Natural killer cell (primary cell): ENCODE data around the gene MYO19. TPM values are rescaled to one million over a fixed set of nuclear protein-coding genes. Genes with fewer than 3 reads are reported as not detected.

Experiments
- ATAC-seq, 3 donors: fragments of 150-1000 bp in 2 of 3; fragments of 200-7000 bp in 1 of 3; cut with Tn5 transposase; 1 replicate in 1 of 3; 2 replicates in 2 of 3; pipeline ENCODE4 v1.10.0; 2021; ENCODE audit warnings: mild to moderate bottlenecking in 2 of 3, moderate library complexity in 2 of 3
- DNase-seq, 2 donors: peaks; one replicate each; pipeline versions ENCODE4 v3.0.0 to v3.0.0-alpha.2; 2013 to 2021; ENCODE audit warnings: mixed read lengths in 1 of 2
- H3K27ac ChIP-seq: one replicate; pipeline ENCODE4 v1.5.1; 2013; ENCODE audit warnings: mild to moderate bottlenecking, low read length
- H3K27me3 ChIP-seq: one replicate; pipeline ENCODE4 v1.6.1; 2013; ENCODE audit warnings: low read length; ENCODE audit not compliant: control insufficient read depth, insufficient read depth
- H3K36me3 ChIP-seq: one replicate; pipeline ENCODE4 v1.6.1; 2013; ENCODE audit warnings: low read length; ENCODE audit not compliant: control insufficient read depth, insufficient read depth
- H3K4me1 ChIP-seq: one replicate; pipeline ENCODE4 v1.6.1; 2013; ENCODE audit warnings: low read length; ENCODE audit not compliant: control insufficient read depth, insufficient read depth
- H3K4me3 ChIP-seq: one replicate; pipeline ENCODE4 v1.5.1; 2013; ENCODE audit warnings: low read length
- H3K9me3 ChIP-seq: one replicate; pipeline ENCODE4 v1.6.1; 2013; ENCODE audit warnings: low read length; ENCODE audit not compliant: control insufficient read depth, insufficient read depth
- H3K27ac Mint-ChIP-seq, 2 donors: one replicate each; pipeline ENCODE4 v1.8.0; 2022; ENCODE audit warnings: mild to moderate bottlenecking in 2 of 2, mixed read lengths in 2 of 2, moderate library complexity in 1 of 2
- H3K27me3 Mint-ChIP-seq, 2 donors: one replicate each; pipeline ENCODE4 v1.8.0; 2022; ENCODE audit warnings: low read depth in 2 of 2, mixed read lengths in 2 of 2
- H3K36me3 Mint-ChIP-seq: one replicate; pipeline ENCODE4 v1.8.0; 2022; ENCODE audit warnings: mixed read lengths
- H3K4me1 Mint-ChIP-seq, 2 donors: one replicate each; pipeline ENCODE4 v1.8.0; 2022; ENCODE audit warnings: mixed read lengths in 2 of 2
- H3K4me3 Mint-ChIP-seq: one replicate; pipeline ENCODE4 v1.8.0; 2022; ENCODE audit warnings: mild to moderate bottlenecking, moderate library complexity, mixed read lengths
- H3K9me3 Mint-ChIP-seq, 2 donors: one replicate each; pipeline ENCODE4 v1.8.0; 2022; ENCODE audit warnings: mixed read lengths in 2 of 2
- CTCF ChIP-seq: fragments of 200-600 bp; IDR thresholded peaks from one replicate; pipeline ENCODE4 v1.8.0; 2022; ENCODE audit warnings: antibody characterized with exemption
- WGBS: methylation state at CpG from one replicate; pipeline ENCODE4 v1.1.7; 2013; ENCODE audit warnings: missing lambda C conversion rate; ENCODE audit not compliant: insufficient coverage; 5-methylcytosine and 5-hydroxymethylcytosine counted together
- intact Hi-C: fragments of 100-400 bp; cut with micrococcal nuclease; formaldehyde crosslinking; loops from one replicate; pipeline ENCODE4 v1.14.2; 2022
- total RNA-seq, 4 donors: library from RNA; stranded (reverse); fragments of 120-200 nt in 1 of 4; gene quantifications; one replicate each; pipeline versions ENCODE4 v1.2.3 to v1.2.4, GENCODE V29; 2013 to 2022

The MYO19 gene
- total RNA-seq, 3 donors from 2014 or later (not counting 1 experiment from before 2014, with no cell fraction given): 84.2 to 119 (median 104) TPM

GRCh38 chr17:36527621-36528250 is 6.9 kb downstream of the MYO19 start:
- H3K36me3 ChIP-seq: peaks cover 45% of the 10 kb centered on the region
- peaks cover 17% of the 10 kb centered on the region for H3K36me3 Mint-ChIP-seq
- H3K27me3 Mint-ChIP-seq: no peaks in the 10 kb centered on the region
- WGBS: 97% methylated on average over 7 of the region's 7 CpGs
- no peaks in the 10 kb centered on the region for H3K27me3 ChIP-seq
- no peak for TF ChIP-seq CTCF
- no peaks in the 10 kb centered on the region for H3K4me1 ChIP-seq
- H3K4me3 Mint-ChIP-seq: no peak overlapping the region
- no peaks in the 10 kb centered on the region for H3K9me3 ChIP-seq
- H3K27ac ChIP-seq: no peak overlapping the region
- no peak overlapping the region for H3K27ac Mint-ChIP-seq
- no peaks in the 10 kb centered on the region for H3K9me3 Mint-ChIP-seq
- peaks cover 3 to 4% of the 10 kb centered on the region in 2 donors for H3K4me1 Mint-ChIP-seq
- no peak for DNase-seq
- H3K4me3 ChIP-seq: no peak overlapping the region
- no peak for ATAC-seq
- intact Hi-C loops: no loop called here

GRCh38 chr17:36525888-36526287 is 8.8 kb downstream of the MYO19 start:
- Histone ChIP-seq H3K4me1 (no peaks in the 10 kb centered on the region), H3K4me3 (no peak overlapping the region), H3K36me3 (peaks cover 43% of the 10 kb centered on the region), H3K27me3 (no peaks in the 10 kb centered on the region), H3K27ac (no peak overlapping the region), H3K9me3 (no peaks in the 10 kb centered on the region)
- H3K4me3 Mint-ChIP-seq: no peak overlapping the region
- no peak overlapping the region for H3K27ac Mint-ChIP-seq
- DNase-seq (no peak), ATAC-seq (no peak)
- no peaks in the 10 kb centered on the region for H3K27me3 Mint-ChIP-seq
- 97% methylated on average over 6 of the region's 6 CpGs for WGBS
- no peak for TF ChIP-seq CTCF
- H3K9me3 Mint-ChIP-seq: no peaks in the 10 kb centered on the region
- H3K4me1 Mint-ChIP-seq: peaks cover 0 to 3% of the 10 kb centered on the region in 2 donors
- intact Hi-C loops: no loop called here
- peaks cover 17% of the 10 kb centered on the region for H3K36me3 Mint-ChIP-seq

- H3K27me3 Mint-ChIP-seq: no peaks in the 10 kb centered on the region
- ATAC-seq (no peak), DNase-seq (no peak)
- Histone ChIP-seq H3K4me3 (no peak overlapping the region), H3K27ac (no peak overlapping the region), H3K4me1 (no peaks in the 10 kb centered on the region), H3K27me3 (no peaks in the 10 kb centered on the region), H3K36me3 (peaks cover 46% of the 10 kb centered on the region), H3K9me3 (no peaks in the 10 kb centered on the region)
- H3K4me1 Mint-ChIP-seq: peaks cover 0 to 3% of the 10 kb centered on the region in 2 donors
- H3K9me3 Mint-ChIP-seq: no peaks in the 10 kb centered on the region
- no peak overlapping the region for H3K4me3 Mint-ChIP-seq
- no peak for TF ChIP-seq CTCF
- 97% methylated on average over 2 of the region's 2 CpGs for WGBS
- no peak overlapping the region for H3K27ac Mint-ChIP-seq
- peaks cover 17% of the 10 kb centered on the region for H3K36me3 Mint-ChIP-seq
- intact Hi-C loops: no loop called here
Measured at GRCh38 chr17:36525113-36525512, 9.6 kb downstream of the MYO19 start.

GRCh38 chr17:36524428-36524876 is 10.2 kb downstream of the MYO19 start:
- Mint-ChIP-seq H3K4me3 (no peak overlapping the region), H3K27ac (peak overlapping the region in 1 of 2 donors; percentile 44), H3K27me3 (no peaks in the 10 kb centered on the region), H3K9me3 (no peaks in the 10 kb centered on the region), H3K4me1 (peaks cover 0 to 3% of the 10 kb centered on the region in 2 donors), H3K36me3 (peaks cover 17% of the 10 kb centered on the region)
- no peak for TF ChIP-seq CTCF
- DNase-seq (no peak), ATAC-seq (no peak)
- Histone ChIP-seq H3K4me3 (no peak overlapping the region), H3K4me1 (no peaks in the 10 kb centered on the region), H3K36me3 (peaks cover 46% of the 10 kb centered on the region), H3K27me3 (no peaks in the 10 kb centered on the region), H3K9me3 (no peaks in the 10 kb centered on the region), H3K27ac (no peak overlapping the region)
- 86% methylated on average over 4 of the region's 4 CpGs for WGBS
- intact Hi-C loops: no loop called here
